NCI-H2227 (cell line): ENCODE data around the gene CYP4X1.
"Not testable (repeated sequence)": the region's sequence is repeated elsewhere in the genome, so short reads cannot be mapped to it uniquely, and the experiment has no call there.

Experiments
- DNase-seq: peaks from one replicate; lab custom pipeline; 2025; ENCODE audit not compliant: unreplicated experiment; lab: John Stamatoyannopoulos, UW

Gene CYP4X1

GRCh38 chr1:47023268-47024140, at the start of gene CYP4X1:
TSS of gene CYP4X1 (plus strand) at chr1:47023669. CDS start at chr1:47023818, 149 bp downstream.
- DNase-seq: peak; percentile 74

DNA sequence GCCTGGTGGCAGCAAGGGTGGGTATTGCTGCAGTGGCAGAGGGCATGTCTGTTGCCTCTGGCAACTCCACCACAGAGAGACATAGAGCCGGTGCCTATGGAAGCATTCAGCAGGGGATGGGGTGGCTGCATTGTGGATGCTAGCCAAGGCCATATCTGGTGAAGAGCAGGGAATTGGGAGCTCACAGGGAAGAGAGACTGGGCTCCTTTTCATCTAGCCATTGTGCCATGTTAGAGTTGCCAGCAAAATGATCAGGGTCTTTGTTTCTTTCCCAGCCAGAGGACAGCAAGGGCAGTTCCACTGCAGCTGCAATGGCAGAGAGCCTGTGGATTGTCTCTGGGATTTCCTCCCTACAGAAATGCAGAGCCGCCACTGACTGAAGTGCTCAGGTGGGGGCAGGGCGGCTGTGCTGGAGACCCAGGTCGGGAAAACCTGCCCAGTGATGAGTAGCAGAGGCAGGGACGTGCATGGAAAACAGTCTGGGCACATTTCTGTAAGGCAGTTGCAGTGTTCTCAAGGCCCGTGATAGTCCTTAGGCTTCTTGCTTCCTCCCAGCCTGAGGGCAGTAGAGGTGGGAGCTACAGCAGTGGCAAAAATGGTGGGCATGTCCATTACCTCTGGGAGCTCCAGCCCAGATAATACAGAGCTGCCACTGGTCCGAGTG, 40.2 kb upstream of the CYP4X1 start:
- DNase-seq: no peak

DNA sequence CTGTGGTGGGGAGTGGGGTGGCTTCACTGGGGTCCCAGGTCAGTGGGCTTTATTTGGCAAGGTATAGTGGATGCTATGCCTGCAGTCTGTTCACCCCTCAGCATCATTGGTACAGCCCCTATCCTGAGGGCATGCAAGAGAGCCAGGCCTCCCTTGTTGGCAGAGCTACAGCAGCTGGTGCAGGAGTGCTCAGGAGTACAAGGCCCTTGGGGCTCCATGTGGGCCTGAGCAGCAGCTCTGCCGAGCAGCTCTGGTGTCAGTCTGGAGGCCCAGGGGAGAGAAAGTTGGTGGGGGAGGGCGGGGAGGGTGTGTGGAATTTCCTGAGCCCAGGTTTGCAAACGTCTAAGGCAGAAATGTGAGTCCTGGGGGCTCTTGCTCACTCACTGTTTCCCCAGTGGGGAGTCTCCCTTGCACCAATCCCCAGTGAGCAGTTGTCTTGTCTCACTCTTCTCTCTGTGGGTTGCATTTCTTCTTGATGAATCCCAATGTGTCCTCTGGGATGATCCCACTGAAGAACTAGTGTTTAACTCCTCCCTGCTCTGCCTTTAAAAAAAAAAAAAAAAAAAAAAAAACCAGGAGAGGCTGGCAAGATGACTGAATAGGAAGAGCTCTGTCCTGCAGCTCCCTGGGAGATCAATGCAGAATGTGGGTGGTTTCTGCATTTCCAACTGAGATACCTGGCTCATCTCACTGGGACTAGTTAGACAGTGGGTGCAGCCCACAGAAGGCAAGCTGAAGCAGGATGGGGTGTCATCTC, 39.5 kb upstream of the CYP4X1 start:
- DNase-seq: no peak

- DNase-seq: not testable (repeated sequence)
These were observed 32.9 kb upstream of the CYP4X1 start for GRCh38 chr1:46990541-46990940.

GRCh38 chr1:46991083-46991923, 32.2 kb upstream of the CYP4X1 start:
- DNase-seq: peak; percentile 54

- DNase-seq: no peak
These were observed 26.7 kb upstream of the CYP4X1 start for GRCh38 chr1:46996659-46997281.

DNA sequence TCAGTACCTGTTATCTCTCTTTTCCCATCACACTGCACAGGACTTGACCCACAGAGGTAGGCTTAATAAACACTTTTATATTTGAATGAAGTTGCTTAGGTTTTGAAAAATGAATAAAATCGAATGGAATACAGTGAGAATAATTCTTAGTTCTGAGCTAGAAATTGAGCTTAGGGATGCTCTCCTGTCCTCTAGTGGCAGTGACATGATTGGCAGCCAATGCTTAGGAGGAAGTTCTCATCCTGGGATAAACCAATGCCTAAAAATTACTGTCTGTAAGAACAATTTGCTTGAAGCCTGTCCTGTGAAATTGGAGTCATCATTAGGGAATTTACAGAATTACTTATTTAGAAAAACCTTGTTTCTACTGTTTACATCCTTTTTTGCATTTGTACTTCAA, 21.3 kb upstream of the CYP4X1 start:
- no peak for DNase-seq

DNA sequence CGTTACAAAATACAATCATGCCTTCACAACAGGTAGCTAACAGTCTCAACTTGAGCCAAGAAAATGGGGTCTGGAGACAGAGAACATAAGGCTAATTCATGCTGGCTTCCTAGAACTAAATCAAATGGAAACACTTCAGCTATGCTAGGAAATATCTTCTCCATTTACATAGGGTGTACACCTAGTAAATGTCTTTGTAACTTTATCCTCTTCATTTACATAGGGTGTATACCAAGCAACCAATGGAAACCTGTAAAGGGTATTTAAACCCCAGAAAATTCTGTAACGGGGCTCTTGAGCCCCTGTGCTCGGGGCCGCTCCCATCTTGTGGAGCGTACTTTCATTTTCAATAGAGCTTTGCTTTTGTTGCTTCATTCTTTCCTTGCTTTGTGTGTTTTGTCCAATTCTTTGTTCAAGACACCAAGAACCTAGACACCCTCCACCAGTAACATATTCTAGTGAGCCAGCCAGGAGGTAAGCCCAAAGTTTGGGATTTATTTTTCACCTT, 19.5 kb upstream of the CYP4X1 start:
- DNase-seq: no peak

DNA sequence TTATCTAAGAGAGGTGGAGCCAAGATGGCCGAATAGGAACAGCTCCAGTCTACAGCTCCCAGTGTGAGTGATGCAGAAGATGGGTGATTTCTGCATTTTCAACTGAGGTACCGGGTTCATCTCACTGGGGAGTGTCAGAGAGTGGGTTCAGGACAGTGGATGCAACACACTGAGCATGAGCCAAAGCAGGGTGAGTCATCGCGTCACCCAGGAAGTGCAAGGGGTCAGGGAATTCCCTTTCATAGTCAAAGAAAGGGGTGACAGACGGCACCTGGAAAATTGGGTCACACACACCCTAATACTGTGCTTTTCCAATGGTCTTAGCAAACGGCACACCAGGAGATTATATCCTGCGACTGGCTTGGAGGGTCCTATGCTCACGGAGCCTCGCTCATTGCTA, 17.0 kb upstream of the CYP4X1 start:
- not testable (repeated sequence) for DNase-seq

DNA sequence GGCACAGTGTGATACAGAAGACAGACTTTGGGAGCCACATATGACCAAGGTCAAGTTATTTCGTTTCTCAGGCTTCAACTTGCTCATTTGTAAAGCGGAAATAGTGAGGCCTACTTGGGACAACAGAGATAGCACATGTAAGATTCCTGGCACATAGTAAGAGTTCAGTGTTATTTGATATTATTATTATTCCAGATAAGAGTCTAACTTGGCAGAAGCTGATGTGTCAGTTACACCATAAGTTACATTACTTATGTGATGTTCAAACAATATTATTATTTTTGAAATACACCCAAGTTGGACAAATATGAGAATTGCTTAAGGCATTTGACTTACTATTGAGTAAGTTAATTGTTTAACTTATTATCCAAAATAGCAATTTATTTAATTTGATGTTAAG, 10.2 kb upstream of the CYP4X1 start:
- no peak for DNase-seq

DNA sequence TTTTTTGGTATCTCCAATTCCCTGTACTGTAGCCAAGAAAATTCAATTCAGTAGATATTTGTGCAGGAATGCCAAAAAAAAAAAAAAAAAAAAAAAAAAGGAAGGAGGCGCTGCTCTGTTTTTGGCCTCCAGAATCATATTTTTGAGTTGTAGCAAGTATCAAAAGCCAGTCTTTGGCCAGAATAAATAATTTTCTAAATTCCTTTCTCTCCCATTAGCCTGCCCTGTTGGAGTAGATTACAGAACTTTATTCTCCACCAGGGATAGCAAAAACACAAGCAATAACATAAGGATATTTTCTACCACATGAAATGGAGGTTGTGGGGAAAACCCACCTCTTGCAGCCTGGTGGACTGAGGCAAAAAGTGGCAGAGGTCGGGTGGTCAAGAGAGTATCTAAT, 2.4 kb upstream of the CYP4X1 start:
- no peak for DNase-seq

DNA sequence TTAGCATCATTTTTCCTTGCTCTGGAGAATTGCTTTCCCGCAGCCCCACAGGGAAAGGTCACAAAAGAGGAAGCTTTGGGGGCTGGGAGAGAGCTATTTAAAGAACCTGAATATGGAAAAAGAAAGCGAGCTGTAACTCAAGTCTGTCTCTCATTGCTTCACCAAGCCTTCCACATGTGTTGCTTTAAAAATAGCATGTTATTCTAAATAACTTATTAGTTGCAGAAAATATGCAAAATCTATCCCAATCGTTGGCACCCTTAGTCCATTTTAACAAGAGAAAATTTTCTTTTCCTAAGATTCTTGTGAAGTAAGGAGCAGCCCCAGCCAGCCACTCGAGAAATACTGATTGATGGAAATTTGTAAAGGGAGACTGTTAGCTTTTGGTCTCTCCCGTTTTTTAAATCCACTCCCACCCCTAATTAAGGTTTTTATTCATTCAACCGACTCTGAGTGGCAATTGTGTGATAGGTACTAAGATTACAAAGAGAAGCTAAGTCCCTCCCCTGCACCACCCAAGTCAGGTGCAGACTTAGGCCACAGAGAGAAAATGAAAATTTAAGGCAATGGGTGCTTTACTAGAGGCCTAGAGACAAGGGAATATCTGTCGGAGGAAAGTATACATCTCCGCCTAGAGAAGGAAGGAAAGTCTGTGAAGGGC, 802 bp downstream of the CYP4X1 start:
- DNase-seq: peak; percentile 13

GRCh38 chr1:47030170-47030805, 6.8 kb downstream of the CYP4X1 start:
- DNase-seq: no peak

GRCh38 chr1:47031059-47031458, 7.6 kb downstream of the CYP4X1 start:
- no peak for DNase-seq

DNA sequence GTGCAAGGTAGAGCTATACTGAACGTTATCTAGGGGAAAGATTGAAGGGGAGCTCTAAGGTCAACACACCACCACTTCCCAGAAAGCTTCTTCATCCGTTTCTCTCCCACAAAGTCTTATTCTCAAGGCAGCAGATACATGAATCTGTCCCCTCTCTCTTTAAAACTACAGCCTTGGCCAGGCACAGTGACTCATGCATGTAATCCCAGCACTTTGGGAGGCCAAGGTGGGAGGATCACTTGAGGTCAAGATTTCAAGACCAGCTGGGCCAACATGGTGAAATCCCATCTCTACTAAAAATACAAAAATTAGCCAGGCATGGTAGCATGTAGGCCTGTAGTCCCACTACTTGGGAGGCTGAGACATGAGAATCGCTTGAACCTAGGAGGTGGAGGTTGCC, 8.1 kb downstream of the CYP4X1 start:
- DNase-seq: no peak

DNA sequence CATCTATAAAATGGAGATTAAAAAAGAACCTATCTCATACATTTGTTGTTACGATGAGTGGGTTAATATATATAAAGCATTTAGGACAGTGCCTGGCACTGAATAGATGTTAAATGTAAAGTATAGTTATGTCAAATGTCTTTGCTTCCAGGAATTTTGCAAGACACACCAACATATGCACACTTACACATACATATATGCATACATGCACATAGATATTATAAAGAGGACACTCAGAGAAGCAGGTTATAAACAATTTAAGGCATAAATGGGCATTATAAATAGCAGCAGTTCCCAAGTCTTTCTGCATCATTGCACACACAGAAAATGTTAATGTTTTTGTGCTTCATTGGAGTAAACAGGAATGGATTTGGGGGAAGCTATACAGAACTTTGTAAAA, 13.3 kb downstream of the CYP4X1 start:
- DNase-seq: no peak

GRCh38 chr1:47059376-47059775, 35.9 kb downstream of the CYP4X1 start:
- no peak for DNase-seq

GRCh38 chr1:47067097-47067594, 43.7 kb downstream of the CYP4X1 start, which contains the start of gene CYP4Z1:
TSS of gene CYP4Z1 (plus strand) at chr1:47067231. CDS start at chr1:47067491, 260 bp downstream.
- no peak for DNase-seq

GRCh38 chr1:47069080-47069479, 45.6 kb downstream of the CYP4X1 start:
- not testable (repeated sequence) for DNase-seq
